ENCODE measurements around the gene FAM174C.
"Not testable (repeated sequence)": the region's sequence is repeated elsewhere in the genome, so short reads cannot be mapped to it uniquely, and the experiment has no call there.

The FAM174C gene

GRCh38 chr19:1240925-1241324 lies 34.4 kb upstream of the FAM174C start:
- POLR2A ChIA-PET, result interaction anchor here (0.9 to 10.1 kb wide), 5 partner anchors 19 to 33 kb away, joined by 3 to 375 read pairs (median 4); partner anchors contain the start of gene CIRBP
- TF ChIP-seq FOXA1 (IDR thresholded peaks at IDR 0.05) (no peak), PKNOX1 (IDR thresholded peaks at IDR 0.05) (no peak), L3MBTL2 (conservative IDR thresholded peaks at IDR 0.05) (no peak), FOXM1 (IDR thresholded peaks at IDR 0.05; ENCODE audit: borderline replicate concordance) (no peak), TARDBP (IDR thresholded peaks at IDR 0.05) (no peak), FOXK2 (IDR thresholded peaks at IDR 0.05) (no peak), HDGF (IDR thresholded peaks at IDR 0.05; ENCODE audit: borderline replicate concordance) (no peak)
- CTCF ChIA-PET, result interaction anchor here (0.5 to 1.5 kb wide), 4 partner anchors 20 to 398 kb away, joined by 3 to 8 read pairs (median 6); no protein-coding TSS in a partner anchor
- DNase-seq (ENCODE audit: extremely low spot score), result no peak

GRCh38 chr19:1241417-1242095 lies 33.8 kb upstream of the FAM174C start, which contains the start of gene ATP5F1D:
Gene ATP5F1D (plus strand): TSS chr19:1241751. CDS start chr19:1241851, 100 bp downstream.
- peak; percentile 89 for DNase-seq (ENCODE audit: extremely low spot score)
- CTCF ChIA-PET, result interaction anchor here (0.6 to 1.5 kb wide), 3 partner anchors 21 to 319 kb away, joined by 3 to 8 read pairs (median 5); no protein-coding TSS in a partner anchor
- POLR2A ChIA-PET, result interaction anchor here (0.9 to 10.1 kb wide), 5 partner anchors 19 to 32 kb away, joined by 3 to 375 read pairs (median 4); partner anchors contain the start of gene CIRBP
- TF ChIP-seq FOXA1 (IDR thresholded peaks at IDR 0.05), result no peak
- peak; percentile 57; the same call in 1 of the 2 replicates for TF ChIP-seq L3MBTL2 (conservative IDR thresholded peaks at IDR 0.05)

- CTCF ChIA-PET, result interaction anchor here (0.5 to 4.7 kb wide), 17 partner anchors 9 to 1215 kb away, joined by 3 to 149 read pairs (median 4); partner anchors contain the start of genes CIRBP and FAM174C
- peak; percentile 96; the same call in 1 of the 2 replicates for TF ChIP-seq HDGF (IDR thresholded peaks at IDR 0.05; ENCODE audit: borderline replicate concordance)
- no peak for TF ChIP-seq SUZ12 (IDR thresholded peaks at IDR 0.05)
- POLR2A ChIA-PET, result interaction anchor here (0.6 to 10.1 kb wide), 9 partner anchors 17 to 560 kb away, joined by 3 to 375 read pairs (median 5); partner anchors contain the start of genes CIRBP, FAM174C and GPX4
- DNase-seq (ENCODE audit: extremely low spot score), result peak; percentile 70
Observed at GRCh38 chr19:1243768-1244692, 31.3 kb upstream of the FAM174C start.

GRCh38 chr19:1244693-1245451 lies 30.5 kb upstream of the FAM174C start:
- TF ChIP-seq FOXK2 (IDR thresholded peaks at IDR 0.05), result no peak
- TF ChIP-seq FOXM1 (IDR thresholded peaks at IDR 0.05; ENCODE audit: borderline replicate concordance), result no peak
- TF ChIP-seq ELF4 (IDR thresholded peaks at IDR 0.05), result no peak
- TF ChIP-seq FOXA1 (IDR thresholded peaks at IDR 0.05), result no peak
- TF ChIP-seq ARNT (IDR thresholded peaks at IDR 0.05), result no peak
- POLR2A ChIA-PET, result interaction anchor here (0.6 to 10.1 kb wide), 8 partner anchors 16 to 473 kb away, joined by 3 to 375 read pairs (median 6); partner anchors contain the start of genes CIRBP, FAM174C and GPX4
- DNase-seq (ENCODE audit: extremely low spot score), result no peak
- CTCF ChIA-PET, result interaction anchor here (0.5 to 4.7 kb wide), 14 partner anchors 9 to 1214 kb away, joined by 3 to 149 read pairs (median 4); partner anchors contain the start of gene CIRBP

- TF ChIP-seq SP1 (IDR thresholded peaks at IDR 0.05) (no peak), FOXK2 (IDR thresholded peaks at IDR 0.05) (no peak), LEF1 (IDR thresholded peaks at IDR 0.05; ENCODE audit: borderline replicate concordance) (no peak), BHLHE40 (IDR thresholded peaks at IDR 0.05; ENCODE audit: borderline replicate concordance) (no peak), PKNOX1 (IDR thresholded peaks at IDR 0.05) (no peak), ZNF384 (IDR thresholded peaks at IDR 0.05) (no peak), NFRKB (IDR thresholded peaks at IDR 0.05) (no peak), ELF4 (IDR thresholded peaks at IDR 0.05) (no peak), SUZ12 (IDR thresholded peaks at IDR 0.05) (no peak), FOXA1 (IDR thresholded peaks at IDR 0.05) (no peak), ARNT (IDR thresholded peaks at IDR 0.05) (no peak)
- ChIA-PET POLR2A (interaction anchor here (1.0 to 10.1 kb wide), 2 partner anchors 21 to 29 kb away, joined by 3 to 375 read pairs; partner anchors contain the start of gene CIRBP), CTCF (interaction anchor here (4.7 kb wide), 1 partner anchor 21 kb away, joined by 149 read pairs; the partner anchor contains the start of gene CIRBP)
- DNase-seq (ENCODE audit: extremely low spot score), result no peak
Observed at GRCh38 chr19:1245494-1246264, 29.7 kb upstream of the FAM174C start.

GRCh38 chr19:1246265-1247087 lies 28.9 kb upstream of the FAM174C start:
- not testable (repeated sequence) for DNase-seq (ENCODE audit: extremely low spot score)
- ChIA-PET CTCF (interaction anchor here (4.7 kb wide), 1 partner anchor 20 kb away, joined by 149 read pairs; the partner anchor contains the start of gene CIRBP), POLR2A (interaction anchor here (1.0 to 10.1 kb wide), 2 partner anchors 20 to 28 kb away, joined by 3 to 375 read pairs; partner anchors contain the start of gene CIRBP)
